Upper lobe of right lung (tissue), 1 donor: ENCODE data around the gene GALNT3. TPM values are rescaled to one million over a fixed set of nuclear protein-coding genes. Genes with fewer than 3 reads are reported as not detected.

Source experiments
- ATAC-seq: fragments of 200-7000 bp; cut with Tn5 transposase; one replicate; pipeline ENCODE4 v1.9.1; 2020; ENCODE audit warnings: mild to moderate bottlenecking, moderate library complexity
- DNase-seq: peaks from one replicate; pipeline ENCODE4 v3.0.0-alpha.2; 2020
- H3K27ac ChIP-seq: fragments of 200-600 bp; one replicate; pipeline ENCODE4 v1.8.0; 2022
- H3K27me3 ChIP-seq: fragments of 200-600 bp; one replicate; pipeline ENCODE4 v1.8.0; 2022; ENCODE audit warnings: mild to moderate bottlenecking
- H3K36me3 ChIP-seq: fragments of 200-600 bp; one replicate; pipeline ENCODE4 v1.8.0; 2022
- H3K4me1 ChIP-seq: fragments of 200-600 bp; one replicate; pipeline ENCODE4 v1.8.0; 2022
- H3K4me3 ChIP-seq: fragments of 200-600 bp; one replicate; pipeline ENCODE4 v1.8.0; 2022; ENCODE audit warnings: mild to moderate bottlenecking
- H3K9me3 ChIP-seq: fragments of 200-600 bp; one replicate; pipeline ENCODE4 v1.8.0; 2022
- CTCF ChIP-seq: fragments of 200-600 bp; IDR thresholded peaks from one replicate; pipeline ENCODE4 v1.8.0; 2022; ENCODE audit warnings: antibody characterized with exemption
- intact Hi-C: fragments of 100-400 bp; cut with DNase I; formaldehyde crosslinking; loops from one replicate; pipeline ENCODE4 v1.11.0; 2022
- total RNA-seq: library from RNA; stranded (reverse); fragmentation: NEBNext Ultra II Directional; extraction: Animal tissue kit (Norgen Biotek cat#: 25700); gene quantifications from one replicate; pipeline ENCODE4 v1.2.1, GENCODE V29; 2021
- donor health status: DM: no; HTN: yes; CAD: no; lungs with severe emphysema.

Gene GALNT3
- total RNA-seq, 1 donor from 2014 or later, result 25.8 TPM

- DNase-seq (no peak), ATAC-seq (no peak)
- Histone ChIP-seq H3K4me1 (peaks cover 5% of the 10 kb centered on the region), H3K27me3 (no peaks in the 10 kb centered on the region), H3K27ac (no peak overlapping the region), H3K4me3 (no peak overlapping the region), H3K36me3 (no peaks in the 10 kb centered on the region), H3K9me3 (no peaks in the 10 kb centered on the region)
- intact Hi-C loops, result no loop called here
- TF ChIP-seq CTCF, result no peak
These were observed 27.6 kb downstream of the GALNT3 start for GRCh38 chr2:165766326-165766927.

GRCh38 chr2:165762723-165763122 lies 31.3 kb downstream of the GALNT3 start:
- Histone ChIP-seq H3K9me3 (no peaks in the 10 kb centered on the region), H3K4me3 (no peak overlapping the region)

GRCh38 chr2:165757906-165758675 lies 36.0 kb downstream of the GALNT3 start:
- Histone ChIP-seq H3K9me3 (no peaks in the 10 kb centered on the region), H3K36me3 (no peaks in the 10 kb centered on the region), H3K27ac (no peak overlapping the region), H3K27me3 (no peaks in the 10 kb centered on the region), H3K4me3 (no peak overlapping the region), H3K4me1 (peaks cover 4% of the 10 kb centered on the region)
- DNase-seq (no peak), ATAC-seq (no peak)
- intact Hi-C loops, result no loop called here
- no peak for TF ChIP-seq CTCF

More at GRCh38 chr2:165762723-165763122, 31.3 kb downstream of the GALNT3 start:
- no peak for ATAC-seq
- DNase-seq, result no peak
- Histone ChIP-seq H3K27ac (no peak overlapping the region), H3K27me3 (no peaks in the 10 kb centered on the region), H3K4me1 (peaks cover 3% of the 10 kb centered on the region), H3K36me3 (no peaks in the 10 kb centered on the region)
- TF ChIP-seq CTCF, result no peak
- intact Hi-C loops, result no loop called here

- H3K27ac ChIP-seq, result no peak overlapping the region
- DNase-seq, result no peak
- no peaks in the 10 kb centered on the region for H3K27me3 ChIP-seq
- no peaks in the 10 kb centered on the region for H3K36me3 ChIP-seq
- peaks cover 4% of the 10 kb centered on the region for H3K4me1 ChIP-seq
- no peak for TF ChIP-seq CTCF
- H3K9me3 ChIP-seq, result no peaks in the 10 kb centered on the region
- H3K4me3 ChIP-seq, result no peak overlapping the region
- intact Hi-C loops, result no loop called here
- no peak for ATAC-seq
These were observed 47.5 kb downstream of the GALNT3 start for GRCh38 chr2:165746501-165746900.

GRCh38 chr2:165745916-165746315 lies 48.1 kb downstream of the GALNT3 start:
- no peaks in the 10 kb centered on the region for H3K36me3 ChIP-seq
- DNase-seq (peak; percentile 64), ATAC-seq (peak; percentile 86)
- no peak for TF ChIP-seq CTCF
- no peak overlapping the region for H3K4me3 ChIP-seq
- no peaks in the 10 kb centered on the region for H3K27me3 ChIP-seq
- no peaks in the 10 kb centered on the region for H3K9me3 ChIP-seq
- H3K4me1 ChIP-seq, result peaks cover 4% of the 10 kb centered on the region
- no peak overlapping the region for H3K27ac ChIP-seq
- intact Hi-C loops, result no loop called here
